CD14-positive monocyte (primary cell): ENCODE measurements around the gene NT5E. TPM values are rescaled to one million over a fixed set of nuclear protein-coding genes. Genes with fewer than 3 reads are reported as not detected.

Experiments used
- DNase-seq, 3 donors: peaks; one replicate each; pipeline ENCODE4 v3.0.0-alpha.2; 2011 to 2022
- H2AFZ ChIP-seq: 2 replicates; pipeline ENCODE4 v1.6.0; 2012; ENCODE audit warnings: mild to moderate bottlenecking, low read depth, low read length, inconsistent platforms; ENCODE audit not compliant: insufficient read depth, poor library complexity, severe bottlenecking
- H3K27ac ChIP-seq, 2 donors: 1 replicate in 1 of 2; 2 replicates in 1 of 2; pipeline ENCODE4 v1.5.1; 2012 to 2013; ENCODE audit warnings: low read length in 2 of 2, control low read depth in 1 of 2, inconsistent platforms in 1 of 2, low read depth in 1 of 2, mild to moderate bottlenecking in 1 of 2
- H3K27me3 ChIP-seq, 2 donors: one replicate each; pipeline versions ENCODE4 v1.6.0 to v1.6.1; 2011 to 2013; ENCODE audit warnings: low read length in 2 of 2; ENCODE audit not compliant: control insufficient read depth in 2 of 2, insufficient read depth in 2 of 2
- H3K36me3 ChIP-seq, 2 donors: replicated peaks in 1 of 2; 1 replicate in 1 of 2; 2 replicates in 1 of 2; pipeline versions ENCODE4 v1.5.1 to v1.6.1; 2012 to 2013; ENCODE audit warnings: low read length in 2 of 2, control low read depth in 1 of 2, inconsistent platforms in 1 of 2, mild to moderate bottlenecking in 1 of 2; ENCODE audit not compliant: insufficient read depth in 2 of 2, control insufficient read depth in 1 of 2
- H3K4me1 ChIP-seq, 2 donors: 1 replicate in 1 of 2; 2 replicates in 1 of 2; pipeline versions ENCODE4 v1.5.1 to v1.6.1; 2012 to 2013; ENCODE audit warnings: low read length in 2 of 2, control low read depth in 1 of 2, inconsistent platforms in 1 of 2, mild to moderate bottlenecking in 1 of 2, moderate library complexity in 1 of 2; ENCODE audit not compliant: insufficient read depth in 2 of 2, control insufficient read depth in 1 of 2
- H3K4me2 ChIP-seq: replicated peaks from 2 replicates; pipeline ENCODE3; 2012; ENCODE audit warnings: low read length, moderate library complexity, mild to moderate bottlenecking; ENCODE audit not compliant: poor library complexity, severe bottlenecking; ENCODE audit errors: extremely low read depth
- H3K4me3 ChIP-seq, 3 experiments: fragments of 200-600 bp in 1 of 3; sonication (generic) in 1 of 3; replicated peaks in 1 of 3; 1 replicate in 2 of 3; 2 replicates in 1 of 3; pipeline ENCODE4 v1.5.1; 2011 to 2013; ENCODE audit warnings: low read length in 3 of 3, mild to moderate bottlenecking in 3 of 3, control low read depth in 2 of 3, low read depth in 2 of 3, inconsistent platforms in 1 of 3, moderate library complexity in 1 of 3
- H3K79me2 ChIP-seq: 2 replicates; pipeline ENCODE4 v1.6.0; 2012; ENCODE audit warnings: mild to moderate bottlenecking, control low read depth, inconsistent platforms, low read length, moderate library complexity; ENCODE audit not compliant: insufficient read depth
- H3K9ac ChIP-seq: 2 replicates; pipeline ENCODE4 v1.6.0; 2017; ENCODE audit warnings: low read length, mild to moderate bottlenecking; ENCODE audit not compliant: insufficient read depth, poor library complexity, severe bottlenecking
- H3K9me3 ChIP-seq, 2 donors: replicated peaks in 1 of 2; 1 replicate in 1 of 2; 2 replicates in 1 of 2; pipeline versions ENCODE4 v1.5.1 to v1.6.1; 2012 to 2013; ENCODE audit warnings: low read length in 2 of 2, control low read depth in 1 of 2; ENCODE audit not compliant: control insufficient read depth in 1 of 2, insufficient read depth in 1 of 2
- H4K20me1 ChIP-seq: 2 replicates; pipeline ENCODE4 v1.6.0; 2012; ENCODE audit warnings: mild to moderate bottlenecking, low read length, control low read depth, moderate library complexity; ENCODE audit not compliant: insufficient read depth
- H3K27ac Mint-ChIP-seq, 7 donors: one replicate each; pipeline ENCODE4 v1.8.0; 2020; ENCODE audit warnings: mild to moderate bottlenecking in 7 of 7, mixed read lengths in 7 of 7, moderate library complexity in 6 of 7, inconsistent platforms in 2 of 7
- H3K27me3 Mint-ChIP-seq, 3 donors: one replicate each; pipeline ENCODE4 v1.8.0; 2021 to 2022; ENCODE audit warnings: low read depth in 3 of 3, mild to moderate bottlenecking in 3 of 3, mixed read lengths in 3 of 3, moderate library complexity in 3 of 3, inconsistent platforms in 1 of 3
- H3K36me3 Mint-ChIP-seq, 2 donors: one replicate each; pipeline ENCODE4 v1.8.0; 2020; ENCODE audit warnings: mixed read lengths in 2 of 2, inconsistent platforms in 1 of 2, mild to moderate bottlenecking in 1 of 2
- H3K4me1 Mint-ChIP-seq: one replicate; pipeline ENCODE4 v1.8.0; 2020; ENCODE audit warnings: mild to moderate bottlenecking, mixed read lengths
- H3K4me3 Mint-ChIP-seq, 2 donors: one replicate each; pipeline ENCODE4 v1.8.0; 2020; ENCODE audit warnings: mild to moderate bottlenecking in 2 of 2, mixed read lengths in 2 of 2, moderate library complexity in 1 of 2
- H3K9me3 Mint-ChIP-seq, 7 donors: one replicate each; pipeline ENCODE4 v1.8.0; 2020 to 2022; ENCODE audit warnings: mixed read lengths in 7 of 7, mild to moderate bottlenecking in 6 of 7, moderate library complexity in 6 of 7, inconsistent platforms in 2 of 7
- CTCF ChIP-seq: fragments of 200-600 bp; IDR thresholded peaks from one replicate; pipeline ENCODE4 v1.8.0; 2022; ENCODE audit warnings: antibody characterized with exemption, mild to moderate bottlenecking
- whole genome bisulfite sequencing: methylation state at CpG from one replicate; pipeline ENCODE4 v1.1.5; 2013; ENCODE audit warnings: missing lambda C conversion rate; ENCODE audit not compliant: insufficient coverage; 5-methylcytosine and 5-hydroxymethylcytosine counted together
- intact Hi-C, 2 donors: fragments of 100-400 bp; cut with micrococcal nuclease; formaldehyde crosslinking; loops; one replicate each; pipeline versions ENCODE4 v1.15.0 to v1.15.1; 2023
- polyA plus RNA-seq, 3 donors: library from polyadenylated mRNA; depleted of rRNA in 1 of 3; unstranded in 2 of 3; stranded (reverse) in 1 of 3; fragments of 300-500 nt in 2 of 3; fragments of >200 nt in 1 of 3; fragmentation: Illumina TruSeq in 2 of 3; gene quantifications; 1 replicate in 2 of 3; 2 replicates in 1 of 3; pipeline ENCODE4 v1.2.3, GENCODE V29; 2012 to 2021

NT5E gene
- polyA plus RNA-seq, 3 donors: 0.14 to 0.18 TPM; not detected in 1

- H3K4me1 Mint-ChIP-seq: peaks cover 4% of the 10 kb centered on the region
- H3K4me3 Mint-ChIP-seq: no peak overlapping the region
These were observed 32.5 kb upstream of the NT5E start for GRCh38 chr6:85417336-85417735.

GRCh38 chr6:85418059-85418458 is 31.8 kb upstream of the NT5E start:
- no peaks in the 10 kb centered on the region for H3K9me3 ChIP-seq
- Mint-ChIP-seq H3K27me3 (peaks cover 1 to 3% (median 3%) of the 10 kb centered on the region in 3 donors), H3K36me3 (no peaks in the 10 kb centered on the region), H3K4me3 (no peak overlapping the region), H3K9me3 (peaks cover 0 to 4% (median 0%) of the 10 kb centered on the region in 7 donors), H3K27ac (no peak overlapping the region), H3K4me1 (peaks cover 4% of the 10 kb centered on the region)
- H3K4me2 ChIP-seq: no peak overlapping the region
- no peaks in the 10 kb centered on the region for H3K4me1 ChIP-seq
- H3K27ac ChIP-seq: no peak overlapping the region
- intact Hi-C loops: no loop called here
- no peak overlapping the region for H2AFZ ChIP-seq
- no peaks in the 10 kb centered on the region for H3K27me3 ChIP-seq
- no peak for TF ChIP-seq CTCF
- no peak for DNase-seq
- no peaks in the 10 kb centered on the region for H4K20me1 ChIP-seq
- H3K36me3 ChIP-seq: no peaks in the 10 kb centered on the region
- 83% methylated on average over 1 of the region's 2 CpGs for WGBS
- H3K4me3 ChIP-seq: no peak overlapping the region
- no peak overlapping the region for H3K9ac ChIP-seq
- no peaks in the 10 kb centered on the region for H3K79me2 ChIP-seq

More at GRCh38 chr6:85417336-85417735, 32.5 kb upstream of the NT5E start:
- Histone ChIP-seq H3K4me2 (no peak overlapping the region), H3K4me1 (no peaks in the 10 kb centered on the region), H3K27ac (no peak overlapping the region), H3K4me3 (no peak overlapping the region), H3K27me3 (peaks cover 0 to 2% of the 10 kb centered on the region in 2 donors), H3K9me3 (no peaks in the 10 kb centered on the region), H3K79me2 (no peaks in the 10 kb centered on the region), H4K20me1 (no peaks in the 10 kb centered on the region), H3K9ac (no peak overlapping the region), H2AFZ (no peak overlapping the region), H3K36me3 (no peaks in the 10 kb centered on the region)
- H3K9me3 Mint-ChIP-seq: peaks cover 0 to 3% (median 0%) of the 10 kb centered on the region in 7 donors
- TF ChIP-seq CTCF: no peak
- H3K27ac Mint-ChIP-seq: no peak overlapping the region
- H3K27me3 Mint-ChIP-seq: peaks cover 3 to 4% (median 3%) of the 10 kb centered on the region in 3 donors
- DNase-seq: no peak
- no peaks in the 10 kb centered on the region for H3K36me3 Mint-ChIP-seq
- intact Hi-C loops: no loop called here
